ENCODE measurements around the gene MRPS18A.

MRPS18A gene

DNA sequence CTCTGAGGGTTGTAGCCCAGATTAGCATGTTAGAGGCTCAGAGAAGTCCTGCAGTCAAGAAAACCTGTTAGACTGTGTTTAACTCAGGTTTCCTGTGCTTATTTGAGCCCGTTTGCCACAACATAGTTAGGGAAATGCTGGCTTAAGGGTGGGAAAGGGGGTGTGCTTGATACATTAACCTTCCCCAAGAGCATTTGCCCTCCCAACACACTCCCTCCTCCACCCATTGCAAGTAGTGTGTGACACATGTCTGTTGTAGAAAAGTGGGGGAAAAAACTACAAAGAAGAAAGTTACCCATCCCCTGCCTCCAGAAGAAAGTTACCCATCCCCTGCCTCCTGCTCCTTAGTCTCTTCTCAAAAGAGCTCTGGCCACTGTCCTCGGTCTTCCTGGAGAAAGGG lies 36.8 kb upstream of the MRPS18A start:
- DNase-seq (ENCODE audit: low read depth), result no peak
- TF ChIP-seq CTCF (IDR thresholded peaks at IDR 0.05; ENCODE audit: low read depth, low read length, missing control alignments), result no peak
- H3K4me3 ChIP-seq (ENCODE audit: low read depth, low read length), result no peak overlapping the region
- in situ Hi-C loops (cut with HindIII; ENCODE audit: low sequenced_read_pairs), result no loop called here

GRCh38 chr6:43723737-43724295 lies 36.2 kb upstream of the MRPS18A start:
- no peak overlapping the region for H3K4me3 ChIP-seq (ENCODE audit: low read depth, low read length)
- in situ Hi-C loops (cut with HindIII; ENCODE audit: low sequenced_read_pairs), result no loop called here
- no peak for DNase-seq (ENCODE audit: low read depth)
- TF ChIP-seq CTCF (IDR thresholded peaks at IDR 0.05; ENCODE audit: low read depth, low read length, missing control alignments), result peak; percentile 49

- no peak for DNase-seq (ENCODE audit: low read depth)
- in situ Hi-C loops (cut with HindIII; ENCODE audit: low sequenced_read_pairs), result no loop called here
Measured at GRCh38 chr6:43722920-43723545, 35.4 kb upstream of the MRPS18A start.

GRCh38 chr6:43720999-43721398 lies 33.4 kb upstream of the MRPS18A start:
- H3K4me3 ChIP-seq (ENCODE audit: low read depth, low read length), result no peak overlapping the region
- DNase-seq (ENCODE audit: low read depth), result no peak
- in situ Hi-C loops (cut with HindIII; ENCODE audit: low sequenced_read_pairs), result no loop called here
- TF ChIP-seq CTCF (IDR thresholded peaks at IDR 0.05; ENCODE audit: low read depth, low read length, missing control alignments), result no peak

More at GRCh38 chr6:43722920-43723545, 35.4 kb upstream of the MRPS18A start:
- no peak overlapping the region for H3K4me3 ChIP-seq (ENCODE audit: low read depth, low read length)
- TF ChIP-seq CTCF (IDR thresholded peaks at IDR 0.05; ENCODE audit: low read depth, low read length, missing control alignments), result no peak

DNA sequence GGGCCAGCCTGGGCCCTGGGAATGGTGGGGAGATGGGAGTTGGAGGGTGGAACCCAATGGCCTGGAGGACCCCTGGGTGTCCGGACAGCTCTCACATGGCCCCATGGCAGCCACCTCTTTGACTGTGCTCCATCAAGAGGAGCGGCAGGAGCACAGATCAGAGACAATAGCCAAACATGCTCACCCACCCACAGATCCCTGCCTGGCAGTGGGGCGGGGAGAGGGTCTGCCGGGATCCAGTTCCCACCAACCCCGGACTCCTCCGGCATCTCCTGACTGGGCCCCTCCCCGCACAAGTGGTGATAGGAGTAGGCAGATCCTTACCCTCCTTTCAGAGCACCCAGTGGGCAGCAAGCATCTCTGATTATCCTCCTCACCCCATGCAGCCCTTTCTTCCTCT lies 31.9 kb upstream of the MRPS18A start:
- TF ChIP-seq CTCF (IDR thresholded peaks at IDR 0.05; ENCODE audit: low read depth, low read length, missing control alignments), result no peak
- no peak for DNase-seq (ENCODE audit: low read depth)
- no peak overlapping the region for H3K4me3 ChIP-seq (ENCODE audit: low read depth, low read length)
- in situ Hi-C loops (cut with HindIII; ENCODE audit: low sequenced_read_pairs), result no loop called here

- TF ChIP-seq CTCF (IDR thresholded peaks at IDR 0.05; ENCODE audit: low read depth, low read length, missing control alignments), result no peak
- in situ Hi-C loops (cut with HindIII; ENCODE audit: low sequenced_read_pairs), result no loop called here
- no peak for DNase-seq (ENCODE audit: low read depth)
- no peak overlapping the region for H3K4me3 ChIP-seq (ENCODE audit: low read depth, low read length)
Measured at GRCh38 chr6:43718387-43719105, 31.0 kb upstream of the MRPS18A start.
